BJ (cell line): ENCODE results near the gene ARRDC2. TPM values are rescaled to one million over a fixed set of nuclear protein-coding genes. Genes with fewer than 3 reads are reported as not detected.

Experiments used
- CTCF ChIA-PET: fragments of 350-600 bp; formaldehyde crosslinking; extraction: SDS; loops from one replicate; lab custom pipeline; 2021; ENCODE audit warnings: antibody characterized with exemption, inconsistent platforms; lab: Yijun Ruan, JAX
- POLR2A ChIA-PET: fragments of 300-600 bp; sonication (Branson Sonifier 250); formaldehyde crosslinking; extraction: SDS; loops from one replicate; lab custom pipeline; 2021; ENCODE audit warnings: antibody characterized with exemption; lab: Charles Lee
- DNase-seq: peaks from one replicate; pipeline ENCODE4 v3.0.0-alpha.2; 2011; ENCODE audit warnings: low read depth
- H3K27me3 ChIP-seq: 2 replicates; pipeline ENCODE4 v1.6.0; 2011; ENCODE audit warnings: low read length; ENCODE audit not compliant: control insufficient read depth, insufficient read depth
- H3K36me3 ChIP-seq: 2 replicates; pipeline ENCODE4 v1.5.1; 2011; ENCODE audit warnings: low read length; ENCODE audit not compliant: control insufficient read depth, insufficient read depth
- H3K4me3 ChIP-seq: 2 replicates; pipeline ENCODE4 v1.5.1; 2011; ENCODE audit warnings: low read depth, mild to moderate bottlenecking, control low read depth, low read length
- CTCF ChIP-seq: IDR thresholded peaks from 2 replicates; pipeline ENCODE4 v1.5.1; 2011; ENCODE audit warnings: low read depth, mild to moderate bottlenecking, control low read depth, inconsistent platforms, low read length, moderate library complexity; ENCODE audit not compliant: insufficient read depth
- polyA plus RNA-seq: library from polyadenylated mRNA; depleted of rRNA; stranded (reverse); fragments of >200 nt; gene quantifications from 2 replicates; pipeline ENCODE4 v1.2.3, GENCODE V29; 2011

ARRDC2 gene
- polyA plus RNA-seq, 1 experiment, result 6.0 TPM

GRCh38 chr19:18008814-18009213 lies 844 bp downstream of the ARRDC2 start:
- CTCF ChIA-PET, result interaction anchor here (0.6 to 2.0 kb wide), 3 partner anchors 23 to 49 kb away, joined by 3 to 13 read pairs (median 3); no protein-coding TSS in a partner anchor
- no peak for TF ChIP-seq CTCF
- peaks cover 13% of the 10 kb centered on the region for H3K36me3 ChIP-seq
- POLR2A ChIA-PET, result no interaction called here
- H3K27me3 ChIP-seq, result no peaks in the 10 kb centered on the region
- DNase-seq, result no peak
- H3K4me3 ChIP-seq, result peak overlapping the region; percentile 46

GRCh38 chr19:18009412-18010066 lies 1.6 kb downstream of the ARRDC2 start:
- CTCF ChIA-PET, result interaction anchor here (0.6 to 1.0 kb wide), 2 partner anchors 22 to 48 kb away, joined by 3 read pairs; no protein-coding TSS in a partner anchor

GRCh38 chr19:18010149-18010548 lies 2.2 kb downstream of the ARRDC2 start:
- no peak for DNase-seq
- Histone ChIP-seq H3K27me3 (no peaks in the 10 kb centered on the region), H3K4me3 (no peak overlapping the region), H3K36me3 (peaks cover 13% of the 10 kb centered on the region)
- ChIA-PET POLR2A (interaction anchor here (0.6 kb wide), 1 partner anchor 103 kb away, joined by 3 read pairs; no protein-coding TSS in a partner anchor), CTCF (interaction anchor here (0.6 to 1.1 kb wide), 4 partner anchors 14 to 69 kb away, joined by 3 to 10 read pairs (median 4); no protein-coding TSS in a partner anchor)
- TF ChIP-seq CTCF, result no peak

More at GRCh38 chr19:18009412-18010066, 1.6 kb downstream of the ARRDC2 start:
- H3K36me3 ChIP-seq, result peaks cover 13% of the 10 kb centered on the region
- POLR2A ChIA-PET, result no interaction called here
- H3K4me3 ChIP-seq, result no peak overlapping the region
- no peak for DNase-seq
- no peaks in the 10 kb centered on the region for H3K27me3 ChIP-seq
- TF ChIP-seq CTCF, result no peak

GRCh38 chr19:18013210-18014111 lies 5.5 kb downstream of the ARRDC2 start:
- Histone ChIP-seq H3K27me3 (no peaks in the 10 kb centered on the region), H3K36me3 (peaks cover 13% of the 10 kb centered on the region)
- no peak for DNase-seq

More at GRCh38 chr19:18013210-18014111, 5.5 kb downstream of the ARRDC2 start:
- no peak overlapping the region for H3K4me3 ChIP-seq
- TF ChIP-seq CTCF, result no peak
- CTCF ChIA-PET, result interaction anchor here (1.3 to 2.1 kb wide), 2 partner anchors 32 to 46 kb away, joined by 3 to 7 read pairs; no protein-coding TSS in a partner anchor
- POLR2A ChIA-PET, result no interaction called here
